ENCODE results near the gene DGKZ. TPM values are rescaled to one million over a fixed set of nuclear protein-coding genes. Genes with fewer than 3 reads are reported as not detected.

Gene DGKZ
- total and polyA plus RNA-seq, 10 of the 15 experiments (the other 5 are each of a cell fraction or from before 2014, with no cell fraction given) = 0.50 to 78.4 (median 39.5) TPM

DNA sequence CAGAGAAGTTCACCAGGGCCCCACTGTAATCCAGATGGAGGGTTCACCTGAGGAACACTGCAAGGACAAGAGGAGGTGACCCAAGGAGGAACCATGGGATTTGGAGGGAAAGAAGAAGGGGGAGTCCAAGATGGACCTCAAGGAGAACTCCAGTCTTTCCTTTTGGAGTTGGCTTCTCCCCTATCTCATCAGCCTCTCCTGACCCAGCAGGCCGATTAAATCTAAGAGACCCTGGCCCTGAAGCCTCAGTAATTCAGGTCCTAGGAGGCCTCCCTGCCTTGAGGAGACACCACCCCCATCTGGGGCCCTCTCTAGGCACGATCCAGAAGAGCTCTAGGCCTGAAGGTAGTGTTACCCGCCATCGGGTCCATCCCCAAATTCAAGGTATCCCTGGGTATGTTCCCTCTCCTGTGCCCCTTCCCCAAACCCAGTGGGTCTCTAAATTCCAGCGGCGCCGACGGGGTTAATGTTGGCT, 15.1 kb upstream of the DGKZ start:
- H4K20me1 ChIP-seq (ENCODE audit: control insufficient read depth, insufficient read depth) = no peaks in the 10 kb centered on the region
- BruUV-seq (replicated peaks) = no TSS peak
- in situ Hi-C loops (cut with MboI) = no loop called here
- H3K4me1 ChIP-seq (ENCODE audit: control insufficient read depth, insufficient read depth, low read length) = no peaks in the 10 kb centered on the region; the same call in 1 of the 2 replicates
- ATAC-seq (no peak), DNase-seq (ENCODE audit: low read depth, low spot score) (no peak), FAIRE-seq (no peak)
- H2AFZ ChIP-seq (ENCODE audit: control insufficient read depth, low read depth, low read length) = no peak overlapping the region
- H3K9me3 ChIP-seq (replicated peaks; ENCODE audit: control insufficient read depth, insufficient read depth, low read length) = no peaks in the 10 kb centered on the region
- 9% methylated on average over 8 of the region's 8 CpGs for WGBS (ENCODE audit: insufficient coverage, insufficient replicate concordance, low lambda C conversion rate, missing lambda C conversion rate)
- H3K4me3 ChIP-seq = no peak overlapping the region
- POLR2A ChIA-PET = no interaction called here
- no peak overlapping the region for H3K27ac ChIP-seq (ENCODE audit: control insufficient read depth, insufficient read depth)
- TF ChIP-seq RAD21 (IDR thresholded peaks at IDR 0.05; ENCODE audit: insufficient read depth, low read depth, low read length) (no peak), EZH2 (IDR thresholded peaks at IDR 0.05; ENCODE audit: borderline replicate concordance, control insufficient read depth, low read depth, low read length) (0 out of 2 replicates have a peak, but pooled peaks have one; percentile 25)
- no peak overlapping the region for H3K9ac ChIP-seq (ENCODE audit: control insufficient read depth, insufficient read depth, low read length)
- H3K36me3 ChIP-seq (ENCODE audit: control insufficient read depth in 2 of 2, insufficient read depth in 2 of 2, low read length in 1 of 2) = no peaks in the 10 kb centered on the region
- SMC1A ChIA-PET (ENCODE audit: uncharacterized antibody, unreplicated experiment) = no interaction called here
- CTCF ChIA-PET = interaction anchor here (1.6 kb wide), 1 partner anchor 23 kb away, joined by 4 read pairs; no protein-coding TSS in a partner anchor
- H3K79me2 ChIP-seq (ENCODE audit: control insufficient read depth, insufficient read depth, low read length) = no peaks in the 10 kb centered on the region
- no peak overlapping the region for H3K4me2 ChIP-seq (ENCODE audit: control insufficient read depth, insufficient read depth)
- peaks cover 17 to 30% of the 10 kb centered on the region in 2 experiments for H3K27me3 ChIP-seq (replicated peaks in 1 of 2; ENCODE audit: control insufficient read depth in 2 of 2, insufficient read depth in 2 of 2, low read length in 1 of 2)
- intact Hi-C loops (cut with micrococcal nuclease; ENCODE audit: unreplicated experiment) = no loop called here
- RAD21 ChIA-PET (ENCODE audit: unreplicated experiment) = interaction anchor here (0.7 kb wide), 1 partner anchor 23 kb away, joined by 4 read pairs; no protein-coding TSS in a partner anchor

GRCh38 chr11:46332568-46333393, 14.5 kb upstream of the DGKZ start:
- H3K4me3 ChIP-seq = peak overlapping the region; percentile 32; the same call in 1 of the 2 replicates
- FAIRE-seq = no peak
- H3K9ac ChIP-seq (ENCODE audit: control insufficient read depth, insufficient read depth, low read length) = no peak overlapping the region
- no peaks in the 10 kb centered on the region for H4K20me1 ChIP-seq (ENCODE audit: control insufficient read depth, insufficient read depth)
- H3K9me3 ChIP-seq (replicated peaks; ENCODE audit: control insufficient read depth, insufficient read depth, low read length) = no peaks in the 10 kb centered on the region
- WGBS (ENCODE audit: insufficient coverage, insufficient replicate concordance, low lambda C conversion rate, missing lambda C conversion rate) = 6% methylated on average over 75 of the region's 99 CpGs
- no peak for DNase-seq (ENCODE audit: low read depth, low spot score)
- RAD21 ChIA-PET (ENCODE audit: unreplicated experiment) = interaction anchor here (0.7 kb wide), 1 partner anchor 23 kb away, joined by 4 read pairs; no protein-coding TSS in a partner anchor
- H3K27ac ChIP-seq (ENCODE audit: control insufficient read depth, insufficient read depth) = no peak overlapping the region
- H3K27me3 ChIP-seq (replicated peaks in 1 of 2; ENCODE audit: control insufficient read depth in 2 of 2, insufficient read depth in 2 of 2, low read length in 1 of 2) = peaks cover 17 to 30% of the 10 kb centered on the region in 2 experiments
- ATAC-seq = peak; percentile 56
- H2AFZ ChIP-seq (ENCODE audit: control insufficient read depth, low read depth, low read length) = no peak overlapping the region
- peak overlapping the region; percentile 63 for H3K4me2 ChIP-seq (ENCODE audit: control insufficient read depth, insufficient read depth)
- H3K79me2 ChIP-seq (ENCODE audit: control insufficient read depth, insufficient read depth, low read length) = no peaks in the 10 kb centered on the region
- no peaks in the 10 kb centered on the region; the same call in 1 of the 2 replicates for H3K4me1 ChIP-seq (ENCODE audit: control insufficient read depth, insufficient read depth, low read length)
- CTCF ChIA-PET = interaction anchor here (1.6 kb wide), 1 partner anchor 23 kb away, joined by 4 read pairs; no protein-coding TSS in a partner anchor
- SMC1A ChIA-PET (ENCODE audit: uncharacterized antibody, unreplicated experiment) = no interaction called here
- in situ Hi-C loops (cut with MboI) = no loop called here
- POLR2A ChIA-PET = no interaction called here
- no TSS peak for BruUV-seq (replicated peaks)
- no peaks in the 10 kb centered on the region for H3K36me3 ChIP-seq (ENCODE audit: control insufficient read depth in 2 of 2, insufficient read depth in 2 of 2, low read length in 1 of 2)
- intact Hi-C loops (cut with micrococcal nuclease; ENCODE audit: unreplicated experiment) = no loop called here
- no peak for TF ChIP-seq RELB (IDR thresholded peaks at IDR 0.05; ENCODE audit: low read depth)
- no peak for TF ChIP-seq BMI1 (IDR thresholded peaks at IDR 0.05; ENCODE audit: borderline replicate concordance)
- peak; percentile 93 for TF ChIP-seq PKNOX1 (IDR thresholded peaks at IDR 0.05)
- TF ChIP-seq TCF12 (IDR thresholded peaks at IDR 0.05; ENCODE audit: low read depth, low read length) = 0 out of 2 replicates have a peak, but pooled peaks have one; percentile 21
- TF ChIP-seq, protein P1, sequence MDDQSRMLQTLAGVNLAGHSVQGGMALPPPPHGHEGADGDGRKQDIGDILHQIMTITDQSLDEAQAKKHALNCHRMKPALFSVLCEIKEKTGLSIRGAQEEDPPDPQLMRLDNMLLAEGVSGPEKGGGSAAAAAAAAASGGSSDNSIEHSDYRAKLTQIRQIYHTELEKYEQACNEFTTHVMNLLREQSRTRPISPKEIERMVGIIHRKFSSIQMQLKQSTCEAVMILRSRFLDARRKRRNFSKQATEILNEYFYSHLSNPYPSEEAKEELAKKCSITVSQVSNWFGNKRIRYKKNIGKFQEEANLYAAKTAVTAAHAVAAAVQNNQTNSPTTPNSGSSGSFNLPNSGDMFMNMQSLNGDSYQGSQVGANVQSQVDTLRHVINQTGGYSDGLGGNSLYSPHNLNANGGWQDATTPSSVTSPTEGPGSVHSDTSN (IDR thresholded peaks at IDR 0.05; ENCODE audit: insufficient replicate concordance, low read depth, low read length) = peak; percentile 81
- TF ChIP-seq EGR1 (IDR thresholded peaks at IDR 0.05; ENCODE audit: borderline replicate concordance in 1 of 2, low read depth in 2 of 2, low read length in 2 of 2) = peak in 1 of 2 experiments; percentile 72; a peak in 2 of 3 replicates
- TF ChIP-seq SUZ12 (IDR thresholded peaks at IDR 0.05; ENCODE audit: unreplicated experiment) = peak; percentile 96
- TF ChIP-seq PAX8 (IDR thresholded peaks at IDR 0.05) = no peak

All from GM12878 (cell line).